ENCODE results near the gene HMX1.

- TF ChIP-seq GATA2 (IDR thresholded peaks at IDR 0.05; ENCODE audit: low read depth, low read length) (no peak), GATA3 (IDR thresholded peaks at IDR 0.05; ENCODE audit: low read depth, low read length) (no peak)
Measured at GRCh38 chr4:8874003-8874895, 2.6 kb upstream of the HMX1 start.

All from SH-SY5Y (cell line).